GM18868 (cell line): ENCODE results near the gene RASGEF1C.
"Not testable (repeated sequence)": the region's sequence is repeated elsewhere in the genome, so short reads cannot be mapped to it uniquely, and the experiment has no call there.

Experiments
- ATAC-seq: cut with Tn5 transposase; IDR thresholded peaks from one replicate; pipeline ENCODE4 v1.9.1; 2021; ENCODE audit warnings: mild to moderate bottlenecking, moderate library complexity; ENCODE audit not compliant: unreplicated experiment

The RASGEF1C gene

DNA sequence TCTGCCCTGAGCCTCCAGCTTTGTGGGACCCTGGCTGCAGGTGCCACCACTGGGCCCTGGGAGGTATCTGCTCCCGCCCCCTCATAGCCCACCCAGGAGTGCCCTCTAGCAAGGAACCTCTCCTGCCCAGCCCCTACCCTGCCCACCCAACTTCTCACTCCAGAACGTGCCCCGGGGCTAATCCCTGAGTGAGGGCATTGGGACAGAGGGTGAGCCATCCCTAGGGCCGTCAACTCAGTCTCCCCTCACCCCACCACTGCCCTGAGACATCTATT is 2.7 kb upstream of the RASGEF1C start:
- ATAC-seq = no peak

GRCh38 chr5:180210961-180211760 is 2.1 kb upstream of the RASGEF1C start:
- no peak for ATAC-seq

DNA sequence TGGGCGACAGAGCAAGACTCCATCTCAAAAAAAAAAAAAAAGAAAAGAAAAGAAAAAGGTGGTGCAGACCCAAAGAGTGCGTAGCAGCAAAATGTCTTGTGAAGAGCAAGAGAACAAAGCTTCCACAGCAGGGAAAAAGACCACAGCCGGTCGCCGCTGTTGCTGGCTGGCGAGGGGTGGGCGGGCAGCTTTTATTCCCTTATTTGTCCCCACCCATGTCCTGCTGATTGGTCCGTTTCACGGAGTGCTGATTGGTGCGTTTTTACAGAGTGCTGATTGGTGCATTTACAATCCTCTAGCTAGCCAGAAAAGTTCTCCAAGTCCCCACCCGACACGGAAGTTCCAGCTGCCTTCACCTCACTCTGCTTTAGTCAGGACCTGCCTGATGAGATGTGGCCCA is 1.1 kb upstream of the RASGEF1C start:
- not testable (repeated sequence) for ATAC-seq

DNA sequence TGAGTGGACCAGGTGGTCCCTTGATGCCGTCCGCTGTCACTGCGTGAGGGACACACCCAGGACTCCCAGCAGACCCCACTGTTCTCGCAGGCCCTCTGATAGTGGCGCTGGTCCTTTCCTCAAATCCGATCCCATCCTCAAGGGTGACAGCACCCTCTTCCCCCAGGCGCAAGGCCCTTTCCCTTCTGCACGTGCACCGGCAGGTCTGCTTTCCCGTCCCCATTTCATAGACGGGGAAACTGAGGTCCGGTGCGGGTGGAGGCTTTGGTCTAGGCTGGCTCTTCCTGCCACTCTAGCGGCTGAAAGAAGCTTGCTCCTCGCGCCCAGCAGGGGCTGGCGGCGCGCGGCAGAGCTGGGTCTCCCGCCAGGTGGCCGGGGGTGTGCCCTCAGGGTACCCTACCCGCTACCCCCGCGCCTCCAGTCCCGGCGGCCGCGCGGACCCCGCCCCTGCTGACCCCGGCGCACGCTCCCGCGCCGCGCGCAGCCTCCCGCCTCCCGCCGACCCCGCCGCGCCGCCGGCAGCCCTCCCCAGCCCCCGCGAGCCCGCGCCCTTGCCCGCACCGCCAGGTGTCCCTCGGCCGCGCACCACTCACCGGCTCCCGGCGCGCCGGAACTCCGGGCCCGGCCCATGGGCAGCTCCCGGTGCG is 453 bp downstream of the RASGEF1C start:
- no peak for ATAC-seq

GRCh38 chr5:180208038-180208434 is 975 bp downstream of the RASGEF1C start:
- no peak for ATAC-seq

DNA sequence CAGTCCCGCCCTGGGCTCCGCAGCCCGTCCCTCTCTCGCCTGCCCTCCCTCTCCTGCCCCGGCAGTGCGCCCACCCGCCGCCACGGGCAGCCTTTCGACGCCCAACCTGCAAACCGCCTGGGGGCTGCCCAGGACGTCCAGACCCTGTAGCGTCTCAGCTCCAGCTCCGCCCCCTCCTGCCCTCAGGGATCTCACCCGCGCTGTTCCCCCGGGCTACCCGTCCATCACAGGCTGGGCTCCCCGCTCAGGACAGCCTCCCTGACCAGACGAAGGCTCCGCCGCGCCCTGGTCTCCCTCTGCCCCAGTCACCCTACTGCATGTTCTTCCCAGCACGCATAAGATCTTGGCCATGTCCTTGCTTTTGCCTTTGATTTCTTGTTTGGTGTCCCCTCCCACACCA is 1.4 kb downstream of the RASGEF1C start:
- no peak for ATAC-seq

DNA sequence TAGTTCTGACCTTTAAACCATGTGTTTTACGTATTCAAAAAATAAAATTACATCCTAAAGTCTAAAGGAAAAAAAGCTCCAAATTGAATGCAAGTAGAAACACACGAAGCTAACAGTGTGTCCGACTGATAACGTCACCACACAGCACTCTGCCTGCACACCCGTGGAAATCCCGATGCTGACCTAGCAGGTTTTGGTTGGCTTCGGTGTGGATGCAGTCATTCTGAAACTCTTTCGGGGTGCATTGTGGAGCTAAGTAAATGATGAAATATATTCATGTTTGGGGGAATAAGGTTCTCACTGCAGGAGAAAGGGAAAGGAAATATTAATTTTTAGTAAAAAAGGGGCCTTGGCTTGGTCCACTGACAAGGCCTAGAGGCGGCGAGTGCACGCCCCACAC is 2.0 kb downstream of the RASGEF1C start:
- ATAC-seq = no peak

- ATAC-seq = no peak
These were observed 3.1 kb downstream of the RASGEF1C start for GRCh38 chr5:180205916-180206315.

- no peak for ATAC-seq
These were observed 4.7 kb downstream of the RASGEF1C start for GRCh38 chr5:180204276-180204819.

DNA sequence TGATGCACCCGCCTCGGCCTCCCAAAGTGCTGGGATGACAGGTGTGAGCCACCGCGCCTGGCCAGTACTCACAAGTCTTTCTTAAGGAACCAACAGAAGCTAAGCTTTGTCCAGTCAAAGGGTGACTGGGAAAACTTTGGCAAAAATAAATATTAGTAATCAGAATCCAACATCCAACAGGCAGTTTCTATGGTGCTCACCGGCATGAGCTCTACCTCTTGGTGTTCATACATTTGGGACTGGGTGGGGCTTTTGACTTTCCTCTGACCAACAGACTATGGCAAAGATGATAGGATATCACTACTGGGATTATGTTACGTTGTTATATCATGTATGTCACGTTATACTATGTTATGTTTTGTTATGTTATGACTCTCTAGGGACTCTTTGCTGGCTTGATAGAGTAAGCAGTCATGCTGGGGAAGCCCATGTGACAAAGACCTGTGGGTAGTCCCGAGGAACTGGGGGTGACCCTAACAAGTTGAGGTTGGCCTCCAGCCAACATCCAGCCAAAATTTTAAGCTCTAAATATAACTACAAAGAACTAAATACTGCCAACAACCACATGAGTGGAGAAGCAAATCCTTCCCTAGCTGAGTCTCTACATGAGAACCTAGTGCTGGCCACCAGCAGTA is 6.0 kb downstream of the RASGEF1C start:
- ATAC-seq = no peak

GRCh38 chr5:180201051-180201987 is 7.7 kb downstream of the RASGEF1C start:
- no peak for ATAC-seq

DNA sequence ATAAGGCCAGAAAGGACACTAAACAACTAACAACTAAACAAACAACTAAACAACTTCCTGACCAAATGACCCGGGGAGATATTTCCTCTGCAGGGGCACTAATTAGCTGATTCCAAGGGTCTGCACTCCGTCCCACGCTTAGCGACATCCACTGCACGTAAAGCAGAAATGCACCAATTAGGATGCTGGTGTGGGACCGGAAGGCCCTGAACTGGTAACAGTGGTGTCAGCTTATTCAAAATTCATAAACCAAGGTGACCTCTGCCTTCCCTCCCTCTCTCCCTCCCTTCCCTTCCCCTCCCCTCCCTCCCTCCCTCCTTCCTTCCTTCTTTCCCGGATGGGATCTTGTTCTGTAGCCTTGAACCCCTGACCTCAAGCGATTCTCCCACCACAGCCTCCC is 9.6 kb downstream of the RASGEF1C start:
- ATAC-seq = no peak

GRCh38 chr5:180198208-180198607 is 10.8 kb downstream of the RASGEF1C start:
- no peak for ATAC-seq

DNA sequence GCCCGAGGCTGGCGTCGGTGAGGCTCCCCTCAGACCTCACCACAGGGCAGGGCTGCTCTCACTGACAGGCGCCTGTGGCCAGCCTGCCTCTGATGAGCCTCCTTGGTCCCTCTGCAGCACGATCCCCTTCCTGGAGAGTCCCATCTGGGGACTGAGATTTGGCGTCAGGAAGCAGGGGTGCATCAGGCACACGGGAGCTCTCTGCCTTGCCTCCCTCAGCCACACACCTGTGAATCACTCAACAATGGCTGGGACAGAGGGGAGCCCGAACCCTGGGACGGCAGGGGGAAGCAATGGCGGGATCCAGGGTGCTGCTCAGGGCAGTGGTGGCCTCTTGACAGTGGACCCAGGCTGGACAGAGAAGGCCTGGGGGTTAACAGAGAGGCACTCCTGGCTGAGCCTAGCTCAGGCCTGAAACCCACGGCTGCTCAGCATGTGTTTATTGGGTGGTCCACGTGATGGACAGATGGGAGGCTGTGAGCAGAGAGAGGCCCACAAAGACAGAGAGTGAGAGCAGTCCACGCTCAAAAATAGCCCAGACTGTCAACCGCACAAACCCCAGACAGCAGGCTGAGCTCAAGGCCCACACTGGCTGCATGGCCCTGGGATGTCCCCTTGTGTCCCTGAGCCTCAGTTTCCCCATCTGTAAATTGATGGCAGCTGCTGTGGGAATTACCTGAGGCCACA is 11.9 kb downstream of the RASGEF1C start:
- ATAC-seq = no peak

DNA sequence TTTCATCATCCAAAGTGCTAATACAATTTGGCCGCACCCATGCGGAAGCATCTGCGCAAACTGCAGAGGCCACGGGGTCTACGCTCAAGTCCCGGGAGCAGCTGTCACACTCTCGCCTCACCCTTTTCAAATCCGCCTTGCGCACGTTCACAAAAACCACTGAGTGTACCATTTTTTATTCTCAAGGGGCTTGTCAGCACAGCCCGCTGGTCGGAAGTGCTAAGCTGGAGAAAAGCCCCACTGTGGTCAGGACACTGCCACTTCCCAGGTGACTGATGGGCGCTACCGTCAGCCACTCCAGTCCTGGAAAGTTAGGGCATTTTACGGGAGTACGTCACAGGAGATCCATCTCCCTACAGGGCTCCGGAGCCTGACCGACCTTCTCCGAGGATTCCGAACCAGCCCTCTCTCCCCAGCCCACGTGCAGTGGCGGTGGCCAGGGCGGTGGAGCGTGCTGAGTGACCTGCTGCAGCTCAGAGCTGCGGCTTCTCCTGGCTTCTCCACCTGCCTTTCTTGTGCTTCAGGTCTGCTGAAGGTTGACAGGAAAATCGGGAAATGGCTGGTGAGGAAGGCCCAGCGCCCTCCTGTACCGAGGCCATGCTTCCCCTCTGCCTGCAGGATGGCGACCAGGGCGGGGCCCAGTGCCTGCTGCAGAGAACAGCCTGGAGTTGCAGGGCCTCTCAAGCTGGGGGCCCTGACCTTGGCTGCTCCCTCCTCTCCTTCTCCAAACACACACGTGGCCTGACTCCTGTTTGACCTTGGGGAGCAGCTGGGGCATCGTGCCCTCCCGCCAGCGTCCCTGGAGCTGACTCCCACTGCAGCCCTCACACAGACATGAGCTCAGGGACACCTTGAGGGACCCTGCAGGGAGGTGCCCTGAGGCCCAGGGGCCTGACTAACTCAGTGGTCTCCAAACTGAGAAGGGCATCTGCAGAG is 14.3 kb downstream of the RASGEF1C start:
- no peak for ATAC-seq

GRCh38 chr5:180193749-180194375 is 15.1 kb downstream of the RASGEF1C start:
- ATAC-seq = no peak

DNA sequence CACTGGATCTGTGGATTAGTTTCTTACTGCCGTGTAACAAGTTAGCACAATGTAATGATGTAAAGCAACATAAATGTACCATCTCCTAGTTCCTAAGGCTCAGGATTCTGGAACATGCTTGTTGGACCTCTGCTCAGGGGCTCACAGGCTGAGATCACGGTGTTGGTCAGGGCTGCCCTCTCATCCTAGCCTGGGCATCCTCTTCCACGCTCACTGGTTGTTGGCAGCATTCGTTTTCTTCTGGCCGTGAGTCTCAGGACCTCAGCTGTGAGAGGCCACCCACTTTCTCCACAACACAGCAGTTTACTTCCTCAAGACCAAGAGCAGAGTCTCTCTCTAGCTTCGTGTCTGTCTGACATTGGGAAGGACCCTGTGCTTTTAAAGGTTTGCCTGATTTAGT is 17.3 kb downstream of the RASGEF1C start:
- no peak for ATAC-seq

DNA sequence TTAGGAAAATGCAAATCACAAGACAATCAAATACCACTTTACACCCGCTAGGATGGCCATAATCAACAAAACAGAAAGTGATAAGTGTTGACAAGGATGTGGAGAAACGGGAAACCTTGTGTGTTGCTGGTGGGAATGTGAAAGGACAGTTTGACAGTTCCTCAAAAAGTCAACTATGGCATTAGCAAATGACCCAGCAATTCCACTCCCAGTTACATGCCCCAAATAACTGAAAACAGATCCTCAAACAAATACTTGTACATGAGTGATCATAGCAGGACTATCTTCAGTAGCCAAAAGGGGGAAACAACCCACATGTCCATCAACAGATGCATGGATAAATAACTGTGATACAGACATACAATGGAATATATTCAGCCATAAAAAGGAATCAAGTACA is 21.2 kb downstream of the RASGEF1C start:
- no peak for ATAC-seq

- ATAC-seq = no peak
These were observed 28.2 kb downstream of the RASGEF1C start for GRCh38 chr5:180180846-180181245.
